HG03571 (cell line): ENCODE data around the gene GTF3C1.
"Not testable (repeated sequence)": the region's sequence is repeated elsewhere in the genome, so short reads cannot be mapped to it uniquely, and the experiment has no call there.

Experiments
- ATAC-seq: cut with Tn5 transposase; IDR thresholded peaks from one replicate; pipeline ENCODE4 v1.9.1; 2021; ENCODE audit not compliant: unreplicated experiment

The GTF3C1 gene

GRCh38 chr16:27445502-27446175, 104.1 kb downstream of the GTF3C1 start:
- no peak for ATAC-seq

GRCh38 chr16:27444470-27444869, 105.2 kb downstream of the GTF3C1 start:
- ATAC-seq: no peak

GRCh38 chr16:27444015-27444414, 105.7 kb downstream of the GTF3C1 start:
- no peak for ATAC-seq

GRCh38 chr16:27441998-27442397, 107.7 kb downstream of the GTF3C1 start:
- ATAC-seq: no peak

- ATAC-seq: no peak
Measured at GRCh38 chr16:27441276-27441675, 108.4 kb downstream of the GTF3C1 start.

- ATAC-seq: no peak
Measured at GRCh38 chr16:27439271-27440018, 110.3 kb downstream of the GTF3C1 start.

GRCh38 chr16:27437946-27438345, 111.8 kb downstream of the GTF3C1 start:
- ATAC-seq: no peak

- ATAC-seq: no peak
Measured at GRCh38 chr16:27436921-27437650, 112.6 kb downstream of the GTF3C1 start.

GRCh38 chr16:27436065-27436464, 113.6 kb downstream of the GTF3C1 start:
- ATAC-seq: no peak

GRCh38 chr16:27435146-27435545, 114.6 kb downstream of the GTF3C1 start:
- ATAC-seq: not testable (repeated sequence)

GRCh38 chr16:27434141-27435051, 115.3 kb downstream of the GTF3C1 start:
- ATAC-seq: no peak

- no peak for ATAC-seq
Measured at GRCh38 chr16:27433636-27434035, 116.1 kb downstream of the GTF3C1 start.

GRCh38 chr16:27433191-27433590, 116.5 kb downstream of the GTF3C1 start:
- not testable (repeated sequence) for ATAC-seq

- ATAC-seq: no peak
Measured at GRCh38 chr16:27432558-27432957, 117.2 kb downstream of the GTF3C1 start.

GRCh38 chr16:27431773-27432532, 117.8 kb downstream of the GTF3C1 start:
- ATAC-seq: no peak

- no peak for ATAC-seq
Measured at GRCh38 chr16:27430923-27431484, 118.7 kb downstream of the GTF3C1 start.

GRCh38 chr16:27430512-27430911, 119.2 kb downstream of the GTF3C1 start:
- no peak for ATAC-seq

GRCh38 chr16:27429981-27430441, 119.7 kb downstream of the GTF3C1 start:
- no peak for ATAC-seq

GRCh38 chr16:27429330-27429871, 120.3 kb downstream of the GTF3C1 start:
- ATAC-seq: no peak
